Gastrocnemius medialis (tissue), 4 donors: Measurements from ENCODE around the gene RNF224. TPM values are rescaled to one million over a fixed set of nuclear protein-coding genes. Genes with fewer than 3 reads are reported as not detected.

Experiments
- ATAC-seq, 2 donors: fragments of 150-250 bp; one replicate each; pipeline ENCODE4 v1.9.1; 2016
- DNase-seq, 2 donors: peaks; one replicate each; pipeline ENCODE4 v3.0.0-alpha.2; 2019
- H3K27ac ChIP-seq, 4 donors: fragments of 200-600 bp; sonication (generic); 1 replicate in 1 of 4; 2 replicates in 3 of 4; pipeline ENCODE4 v1.5.1; 2016 to 2018; ENCODE audit warnings: mild to moderate bottlenecking in 2 of 4, moderate library complexity in 1 of 4
- H3K27me3 ChIP-seq, 3 donors: fragments of 200-600 bp; sonication (generic) in 2 of 3; 1 replicate in 1 of 3; 2 replicates in 2 of 3; pipeline versions ENCODE4 v1.5.1 to v1.6.0; 2016 to 2019; ENCODE audit warnings: mild to moderate bottlenecking in 1 of 3, moderate library complexity in 1 of 3
- H3K36me3 ChIP-seq, 2 donors: fragments of 200-600 bp; sonication (generic) in 1 of 2; one replicate each; pipeline ENCODE4 v1.5.1; 2017 to 2018
- H3K4me1 ChIP-seq, 2 donors: fragments of 200-600 bp; sonication (generic) in 1 of 2; one replicate each; pipeline ENCODE4 v1.5.1; 2016 to 2017; ENCODE audit warnings: mild to moderate bottlenecking in 2 of 2
- H3K4me3 ChIP-seq, 4 donors: fragments of 200-600 bp; sonication (generic) in 3 of 4; 1 replicate in 1 of 4; 2 replicates in 3 of 4; pipeline ENCODE4 v1.5.1; 2016 to 2019; ENCODE audit warnings: mild to moderate bottlenecking in 2 of 4
- H3K9me3 ChIP-seq, 3 donors: fragments of 200-600 bp; sonication (generic) in 2 of 3; 1 replicate in 1 of 3; 2 replicates in 2 of 3; pipeline ENCODE4 v1.5.1; 2016 to 2019
- CTCF ChIP-seq, 5 experiments: fragments of 450-650 bp in 3 of 5; fragments of 200-600 bp in 2 of 5; sonication (generic) in 2 of 5; IDR thresholded peaks in 4 of 5; conservative IDR thresholded peaks in 1 of 5; 1 replicate in 4 of 5; 2 replicates in 1 of 5; pipeline ENCODE4 v1.5.1; 2016 to 2019; ENCODE audit warnings: antibody characterized with exemption in 5 of 5, mild to moderate bottlenecking in 3 of 5, moderate library complexity in 3 of 5
- POLR2A ChIP-seq, 2 donors: fragments of 450-650 bp; IDR thresholded peaks; one replicate each; pipeline ENCODE4 v1.6.1; 2017; ENCODE audit warnings: antibody characterized with exemption in 2 of 2, mild to moderate bottlenecking in 2 of 2, moderate library complexity in 2 of 2
- in situ Hi-C, 4 donors: fragments of 200-750 bp; cut with MboI; loops; one replicate each; pipeline versions ENCODE4 v1.15.0 to v1.8.0; 2017; ENCODE audit warnings: low sequenced_read_pairs in 4 of 4
- intact Hi-C: fragments of 100-400 bp; cut with DNase I; formaldehyde crosslinking; loops from one replicate; pipeline ENCODE4 v1.15.1; 2023; ENCODE audit warnings: low total_unique reads
- total RNA-seq, 4 donors: library from RNA; depleted of rRNA; stranded (reverse); fragments of >200 nt; gene quantifications; one replicate each; pipeline versions ENCODE4 v1.1.0 to v1.2.3, GENCODE V29; 2016

The RNF224 gene
- total RNA-seq, 4 donors from 2014 or later, result not detected

DNA sequence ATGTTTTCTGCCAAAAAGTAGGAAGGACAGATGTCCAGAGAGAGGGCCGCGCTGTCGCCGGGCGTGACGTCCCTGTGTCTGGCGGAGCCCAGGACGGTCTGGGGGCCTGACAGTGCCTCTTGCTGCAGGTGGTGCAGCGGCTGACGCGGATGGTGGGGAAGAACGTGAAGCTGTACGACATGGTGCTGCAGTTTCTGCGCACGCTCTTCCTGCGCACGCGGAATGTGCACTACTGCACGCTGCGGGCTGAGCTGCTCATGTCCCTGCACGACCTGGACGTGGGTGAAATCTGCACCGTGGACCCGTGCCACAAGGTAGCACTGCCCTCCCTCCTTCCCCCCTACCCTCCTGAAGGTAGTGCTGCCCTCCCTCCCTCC, 35.6 kb downstream of the RNF224 start:
- in situ Hi-C loops (no loop called here), intact Hi-C loops (loop anchor here (2.0 kb wide), 1 partner anchor 26 kb away; no protein-coding TSS in a partner anchor)
- no peak overlapping the region for H3K4me3 ChIP-seq
- ATAC-seq (no peak), DNase-seq (no peak)
- H3K9me3 ChIP-seq, result no peaks in the 10 kb centered on the region
- no peak overlapping the region for H3K27ac ChIP-seq
- H3K36me3 ChIP-seq, result peaks cover 0 to 44% of the 10 kb centered on the region in 2 donors
- no peaks in the 10 kb centered on the region for H3K27me3 ChIP-seq
- H3K4me1 ChIP-seq, result peaks cover 4 to 8% of the 10 kb centered on the region in 2 donors
- TF ChIP-seq POLR2A (IDR thresholded peaks at IDR 0.05), result no peak
- no peak for TF ChIP-seq CTCF (IDR thresholded peaks at IDR 0.05 in 4 of 5, conservative IDR thresholded peaks at IDR 0.05 in 1 of 5)

GRCh38 chr9:137263506-137263905, 36.2 kb downstream of the RNF224 start:
- Histone ChIP-seq H3K9me3 (no peaks in the 10 kb centered on the region), H3K4me1 (peaks cover 11 to 14% of the 10 kb centered on the region in 2 donors), H3K27me3 (no peaks in the 10 kb centered on the region), H3K36me3 (peaks cover 0 to 39% of the 10 kb centered on the region in 2 donors), H3K4me3 (no peak overlapping the region), H3K27ac (no peak overlapping the region)
- intact Hi-C loops, result loop anchor here (2.0 kb wide), 1 partner anchor 27 kb away; no protein-coding TSS in a partner anchor
- in situ Hi-C loops, result no loop called here
- DNase-seq (no peak), ATAC-seq (no peak)
- no peak for TF ChIP-seq POLR2A (IDR thresholded peaks at IDR 0.05)
- TF ChIP-seq CTCF (IDR thresholded peaks at IDR 0.05 in 4 of 5, conservative IDR thresholded peaks at IDR 0.05 in 1 of 5), result no peak

GRCh38 chr9:137264067-137264466, 36.8 kb downstream of the RNF224 start:
- TF ChIP-seq CTCF (IDR thresholded peaks at IDR 0.05 in 4 of 5, conservative IDR thresholded peaks at IDR 0.05 in 1 of 5), result no peak
- no peak for TF ChIP-seq POLR2A (IDR thresholded peaks at IDR 0.05)
- H3K27ac ChIP-seq, result no peak overlapping the region
- ATAC-seq (no peak), DNase-seq (no peak)
- in situ Hi-C loops (no loop called here), intact Hi-C loops (no loop called here)
- no peaks in the 10 kb centered on the region for H3K9me3 ChIP-seq
- no peak overlapping the region for H3K4me3 ChIP-seq
- H3K27me3 ChIP-seq, result no peaks in the 10 kb centered on the region
- peaks cover 0 to 34% of the 10 kb centered on the region in 2 donors for H3K36me3 ChIP-seq
- peaks cover 15 to 19% of the 10 kb centered on the region in 2 donors for H3K4me1 ChIP-seq

DNA sequence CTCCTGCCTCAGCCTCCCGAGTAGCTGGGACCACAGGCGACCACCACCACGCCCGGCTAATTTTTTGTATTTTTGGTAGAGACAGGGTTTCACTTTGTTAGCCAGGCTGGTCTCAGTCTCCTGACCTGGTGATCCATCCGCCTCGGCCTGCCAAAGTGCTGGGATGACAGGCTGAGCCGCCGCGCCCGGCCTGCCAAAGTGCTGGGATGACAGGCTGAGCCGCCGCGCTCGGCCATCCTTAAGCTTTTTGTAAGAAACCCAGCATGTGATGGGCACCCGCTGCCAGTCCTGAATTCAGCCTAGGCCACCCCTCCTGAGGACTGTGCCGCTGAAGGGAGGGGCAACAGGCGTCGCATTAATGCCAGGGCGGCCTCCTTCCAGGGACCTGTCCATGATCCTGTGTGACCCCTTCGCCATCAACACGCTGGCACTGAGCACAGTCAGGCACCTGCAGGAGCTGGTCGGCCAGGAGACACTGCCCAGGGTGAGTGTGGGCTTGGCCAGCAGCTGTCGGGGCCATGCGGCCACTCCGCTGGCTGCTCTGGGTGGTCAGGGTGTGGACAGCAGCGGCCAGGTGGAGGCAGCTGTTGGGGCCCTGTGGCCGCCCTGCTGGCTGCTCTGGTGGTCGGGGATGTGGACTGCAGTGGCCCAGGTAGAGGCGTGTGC, 38.3 kb downstream of the RNF224 start:
- in situ Hi-C loops (no loop called here), intact Hi-C loops (loop anchor here (5.0 kb wide), 1 partner anchor 43 kb away; the partner anchor contains the start of gene RNF208)
- no peak for DNase-seq
- no peak for ATAC-seq
- peaks cover 24 to 27% of the 10 kb centered on the region in 2 donors for H3K4me1 ChIP-seq
- no peak for TF ChIP-seq CTCF (IDR thresholded peaks at IDR 0.05 in 4 of 5, conservative IDR thresholded peaks at IDR 0.05 in 1 of 5)
- no peak for TF ChIP-seq POLR2A (IDR thresholded peaks at IDR 0.05)
- H3K9me3 ChIP-seq, result no peaks in the 10 kb centered on the region
- H3K36me3 ChIP-seq, result peaks cover 0 to 30% of the 10 kb centered on the region in 2 donors
- H3K4me3 ChIP-seq, result no peak overlapping the region
- no peaks in the 10 kb centered on the region for H3K27me3 ChIP-seq
- peak overlapping the region in 2 of 4 donors; percentile 28 to 31 for H3K27ac ChIP-seq
